Measurements from ENCODE around the gene STARD13.
"Not testable (repeated sequence)": the region's sequence is repeated elsewhere in the genome, so short reads cannot be mapped to it uniquely, and the experiment has no call there.

The STARD13 gene

DNA sequence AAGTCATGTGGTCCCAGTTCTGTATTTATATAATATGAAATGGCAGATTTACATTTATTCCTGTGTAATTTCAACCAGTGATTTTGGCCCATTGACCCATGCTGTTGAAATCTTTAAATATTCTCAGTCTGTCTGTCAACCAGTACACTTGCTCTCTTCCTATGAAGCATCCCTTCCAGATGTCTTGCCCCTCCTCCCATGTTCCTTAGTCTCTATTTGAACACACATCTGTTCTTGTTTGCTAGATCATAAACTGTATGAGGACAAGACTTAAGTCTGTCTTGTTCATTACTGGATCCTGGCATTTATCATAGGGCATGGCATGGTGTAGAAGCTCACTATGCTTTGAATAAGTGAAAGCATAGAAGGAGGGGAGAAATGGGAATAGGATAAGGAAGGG lies 34.9 kb downstream of the STARD13 start:
- no peak for DNase-seq

DNA sequence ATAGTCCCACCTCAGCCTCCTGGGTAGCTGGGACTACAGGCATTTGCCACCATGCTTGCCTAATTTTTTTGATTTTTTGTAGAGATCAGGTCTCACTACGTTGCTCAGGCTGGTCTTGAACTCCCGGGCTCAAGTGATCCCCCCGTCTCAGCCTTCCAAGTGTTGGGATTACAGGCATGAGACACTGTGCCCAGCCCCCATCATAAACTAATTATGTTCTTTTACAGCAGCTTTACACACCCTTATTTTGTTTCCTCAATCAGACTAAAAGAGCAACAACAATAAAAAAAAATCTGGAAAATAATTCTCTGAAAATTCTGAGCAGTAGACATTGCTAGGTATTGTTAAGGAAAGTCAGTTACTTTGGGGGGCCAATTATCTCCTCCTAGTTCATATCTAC lies 35.7 kb downstream of the STARD13 start:
- DNase-seq = no peak

DNA sequence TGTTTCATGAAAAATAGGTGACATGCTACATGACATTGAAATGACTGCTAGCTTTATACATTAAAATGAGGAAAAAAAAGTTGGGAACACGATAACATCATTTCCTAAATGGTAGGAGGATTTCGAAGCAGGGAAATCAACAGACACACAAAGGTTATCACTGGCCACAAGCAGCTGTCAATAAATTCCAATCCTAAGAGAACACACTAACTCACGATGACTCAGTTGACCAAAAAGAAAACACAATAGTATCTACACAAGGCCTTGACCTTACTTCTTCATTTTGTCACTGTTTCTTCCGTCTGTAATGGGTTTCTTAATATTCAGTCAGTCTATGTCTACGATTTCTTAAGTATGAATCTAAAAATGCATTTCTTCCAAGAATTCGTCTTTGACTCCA lies 36.5 kb downstream of the STARD13 start:
- no peak for DNase-seq

DNA sequence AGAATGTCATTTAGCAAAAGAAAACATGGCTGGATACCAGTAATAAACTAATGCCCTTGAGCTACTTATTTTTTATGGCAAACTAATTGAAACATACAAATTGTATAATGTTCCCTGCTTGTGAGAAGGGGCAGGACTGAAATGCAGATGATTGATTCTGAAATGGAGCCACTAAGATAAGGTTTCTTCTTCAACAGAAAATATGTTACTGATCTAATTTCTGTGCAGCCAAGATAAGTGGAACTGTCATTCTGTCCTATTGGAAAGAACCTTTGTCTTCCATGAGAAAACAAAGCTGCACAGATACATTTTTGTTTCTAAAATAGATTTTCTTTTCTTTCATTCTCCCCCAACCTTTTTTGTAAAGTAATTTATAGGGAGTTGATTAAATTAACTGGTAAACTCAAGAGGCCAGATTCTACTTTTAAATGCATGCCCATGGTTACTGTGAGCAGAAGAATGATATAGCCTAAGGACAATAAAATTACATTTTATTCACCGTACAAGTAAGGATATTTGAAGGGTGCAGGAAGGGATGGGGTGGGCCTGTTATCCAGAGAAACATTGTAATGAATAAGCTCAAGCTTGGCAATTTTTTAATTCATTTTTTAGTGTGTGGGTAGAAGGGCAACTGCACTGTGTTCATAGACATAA lies 39.9 kb downstream of the STARD13 start:
- DNase-seq = no peak

DNA sequence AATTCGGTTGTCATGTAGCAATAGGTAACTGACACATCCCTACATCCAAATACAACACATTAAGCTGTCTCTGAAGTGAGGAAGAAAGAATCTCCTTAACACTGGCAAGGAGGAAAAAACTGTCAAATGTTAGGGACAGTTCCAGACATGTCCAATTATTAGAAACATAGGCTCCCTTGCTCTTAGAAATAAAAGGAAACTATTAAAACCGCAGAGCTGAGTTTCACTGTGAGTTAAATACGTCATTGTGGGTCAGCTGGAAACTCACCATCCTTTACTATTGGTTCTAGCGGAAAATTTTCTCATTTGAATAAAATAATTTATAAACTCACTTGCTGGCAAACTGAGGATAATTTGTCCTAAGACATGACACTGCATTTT lies 40.7 kb downstream of the STARD13 start:
- no peak for DNase-seq

DNA sequence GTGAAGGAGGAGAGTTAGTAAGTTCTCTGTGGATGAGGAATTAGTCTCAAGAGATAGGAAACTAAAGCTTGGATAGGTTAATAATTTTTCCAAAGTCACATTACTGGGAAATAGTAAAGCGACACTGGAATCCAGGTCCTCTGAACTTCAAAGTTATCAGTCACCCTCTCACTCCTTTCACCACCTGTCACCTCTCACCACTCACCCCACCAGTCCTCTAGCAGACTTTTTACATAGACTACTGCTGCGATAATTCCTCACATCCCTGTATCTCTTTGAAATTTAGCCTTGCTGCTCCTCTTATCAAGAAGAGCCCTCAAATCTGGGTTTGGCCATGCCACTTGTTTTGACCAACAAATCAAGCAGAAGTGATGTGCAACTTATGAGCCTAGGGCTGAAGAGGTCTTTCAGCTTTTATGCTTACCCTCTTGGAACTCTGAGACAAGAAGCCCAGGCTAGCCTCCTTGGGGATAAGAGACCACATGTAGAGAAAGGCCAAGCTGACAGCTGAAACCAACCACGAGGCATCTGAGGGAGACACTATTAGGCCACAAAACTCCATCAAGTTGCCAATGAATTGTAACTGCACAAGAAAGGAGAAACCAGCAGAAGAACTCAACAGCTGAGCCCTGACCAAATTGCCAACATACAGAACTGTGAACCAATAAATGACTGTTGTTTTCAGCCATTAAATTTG lies 41.2 kb downstream of the STARD13 start:
- DNase-seq = no peak

DNA sequence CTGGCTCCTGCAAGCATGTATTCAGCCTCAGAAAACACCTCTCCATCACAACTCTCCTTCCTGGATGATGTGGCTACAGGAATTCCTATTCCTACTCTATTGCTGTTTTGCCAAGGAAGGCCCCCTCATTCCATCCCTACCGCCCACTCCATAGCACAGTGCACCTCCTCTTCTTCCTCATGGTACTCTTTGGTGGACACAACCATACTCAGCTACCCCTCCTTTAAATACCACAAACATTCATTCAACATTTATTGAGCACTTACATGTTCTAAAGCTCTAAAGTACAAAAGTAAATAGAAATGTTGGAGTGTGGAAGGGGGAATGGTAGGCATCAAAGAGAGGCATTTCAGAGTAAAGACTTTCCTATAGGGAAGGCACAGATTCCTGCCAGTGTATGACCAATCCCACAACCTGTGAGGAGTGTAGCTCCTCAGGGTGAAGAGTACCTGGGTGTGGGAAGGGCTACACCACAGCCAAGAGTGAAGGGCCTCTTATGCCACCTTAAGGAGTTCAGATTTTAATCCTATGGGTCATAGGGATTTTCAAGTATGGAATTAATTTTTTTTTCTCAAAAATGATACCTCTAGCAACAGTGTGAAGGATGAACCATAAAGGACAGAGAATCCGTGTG lies 42.5 kb downstream of the STARD13 start:
- no peak for DNase-seq

DNA sequence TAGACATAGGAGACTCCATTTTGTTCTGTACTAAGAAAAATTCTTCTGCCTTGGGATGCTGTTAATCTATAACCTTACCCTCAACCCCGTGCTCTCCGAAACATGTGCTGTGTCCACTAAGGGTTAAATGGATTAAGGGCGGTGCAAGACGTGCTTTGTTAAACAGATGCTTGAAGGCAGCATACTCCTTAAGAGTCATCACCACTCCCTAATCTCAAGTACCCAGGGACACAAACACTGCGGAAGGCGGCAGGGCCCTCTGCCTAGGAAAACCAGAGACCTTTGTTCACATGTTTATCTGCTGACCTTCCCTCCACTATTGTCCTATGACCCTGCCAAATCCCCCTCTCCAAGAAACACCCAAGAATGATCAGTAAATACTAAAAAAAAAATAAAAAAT lies 43.2 kb downstream of the STARD13 start:
- DNase-seq = not testable (repeated sequence)

DNA sequence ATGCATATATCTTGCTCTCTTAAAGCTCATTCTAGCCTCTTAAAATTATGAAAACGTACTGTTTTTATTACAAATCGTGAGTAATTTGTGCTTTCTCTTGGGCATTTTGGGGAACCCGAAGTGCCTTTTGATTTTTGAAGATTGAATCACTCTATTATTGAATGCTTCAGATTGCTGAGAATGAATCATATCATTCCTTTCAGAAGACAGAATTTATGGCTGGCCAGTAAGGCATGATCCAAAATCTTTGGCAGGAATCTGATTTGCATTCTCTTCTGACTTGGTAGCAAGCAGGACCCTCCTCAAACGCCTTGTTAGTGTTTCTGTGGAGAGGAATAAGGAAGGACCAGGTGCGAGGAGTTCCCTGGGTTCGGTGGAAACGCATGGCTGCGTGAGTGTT lies 49.5 kb downstream of the STARD13 start:
- no peak for DNase-seq

DNA sequence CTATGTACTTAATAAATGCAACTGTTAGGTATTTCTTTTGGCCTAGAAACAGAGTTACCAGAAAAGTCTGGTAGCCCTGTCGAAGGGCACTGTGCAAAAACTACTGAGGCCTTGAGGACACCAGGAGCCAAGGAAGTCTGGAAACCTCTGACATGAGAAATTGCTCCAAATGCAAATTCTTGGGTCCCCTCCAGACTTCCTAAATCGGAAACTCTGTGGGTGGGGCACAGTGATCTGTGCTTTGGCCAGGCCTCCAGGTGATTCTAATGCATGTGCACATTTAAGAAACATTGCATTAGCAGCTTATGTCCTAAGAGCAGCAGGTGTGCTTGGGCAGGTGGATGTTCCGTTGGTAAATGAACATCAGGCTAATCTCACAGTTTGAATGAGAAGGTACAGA lies 50.0 kb downstream of the STARD13 start:
- DNase-seq = no peak

DNA sequence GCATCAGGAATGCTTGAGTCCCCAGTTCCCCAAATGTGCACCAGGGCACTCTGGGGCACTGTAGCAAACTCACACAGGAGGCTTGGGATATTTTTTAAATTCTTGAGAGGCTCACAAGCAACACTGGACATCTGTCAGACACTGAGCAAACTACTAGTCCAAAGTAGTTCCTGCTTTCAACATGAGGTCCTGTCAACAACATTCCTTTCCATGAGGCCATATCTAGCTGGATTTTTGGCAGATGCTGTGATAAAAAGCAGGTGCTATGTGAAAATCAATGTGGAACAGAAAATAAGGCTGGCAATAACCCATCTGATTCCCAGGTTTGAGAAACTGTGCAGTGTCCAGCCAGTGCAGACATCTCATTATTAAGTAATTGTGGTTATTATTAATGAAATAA lies 50.5 kb downstream of the STARD13 start:
- no peak for DNase-seq

DNA sequence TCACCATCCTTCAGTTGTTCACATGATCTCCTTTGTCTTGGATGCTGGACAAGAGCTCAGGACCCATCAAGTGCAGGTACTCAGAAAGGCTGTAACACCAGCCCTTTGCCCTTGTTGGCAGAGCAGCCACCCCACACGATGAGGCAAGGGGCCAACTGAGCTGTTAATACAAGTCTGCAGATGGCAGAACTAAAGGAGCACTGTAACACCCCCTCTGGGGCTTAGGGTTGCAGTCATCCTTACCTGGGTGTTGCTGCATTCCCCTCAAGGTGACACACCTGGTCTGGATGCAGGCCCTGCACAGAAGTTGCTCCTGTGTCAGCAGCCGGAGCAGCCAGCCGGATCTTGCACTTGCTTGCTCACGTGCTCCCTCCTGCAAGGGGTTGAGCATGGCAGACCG lies 52.0 kb downstream of the STARD13 start:
- no peak for DNase-seq

DNA sequence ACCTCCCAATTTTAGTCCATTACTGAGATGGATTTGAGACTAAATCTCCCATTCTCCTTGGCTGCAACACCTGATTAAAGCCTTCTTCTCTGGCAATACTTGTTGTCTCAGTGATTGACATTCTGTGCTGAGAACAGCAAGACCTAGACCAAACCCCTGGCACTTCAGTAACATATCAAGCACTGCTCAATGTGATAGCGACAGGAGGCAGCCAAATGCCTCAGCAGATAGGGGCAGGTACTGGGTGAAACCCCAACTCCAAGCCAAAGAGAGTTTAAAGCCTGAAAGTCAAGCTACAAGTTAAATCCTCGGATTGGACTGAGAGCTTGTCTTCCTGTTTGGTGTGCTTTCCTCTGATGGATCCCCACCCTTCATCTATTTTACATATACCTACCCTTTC lies 52.7 kb downstream of the STARD13 start:
- no peak for DNase-seq

DNA sequence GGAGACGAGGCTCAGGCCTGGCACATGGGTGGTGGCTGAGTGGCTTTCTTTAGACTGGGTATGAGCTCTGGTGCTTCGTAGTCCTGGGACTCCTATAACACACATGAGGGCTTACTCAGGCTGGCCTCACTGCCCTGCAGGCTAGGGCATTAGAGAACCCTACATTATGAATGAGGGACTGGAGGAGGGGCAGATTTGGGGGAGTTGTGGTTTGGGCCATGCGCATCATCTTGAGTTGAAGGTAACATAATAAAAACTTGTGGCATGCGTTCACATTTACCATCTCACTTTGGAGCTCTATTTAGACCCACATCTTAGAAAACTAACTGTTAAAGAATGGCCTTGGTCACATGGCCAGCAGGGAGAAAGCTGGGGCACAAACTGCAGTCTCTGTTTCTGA lies 54.2 kb downstream of the STARD13 start:
- no peak for DNase-seq

DNA sequence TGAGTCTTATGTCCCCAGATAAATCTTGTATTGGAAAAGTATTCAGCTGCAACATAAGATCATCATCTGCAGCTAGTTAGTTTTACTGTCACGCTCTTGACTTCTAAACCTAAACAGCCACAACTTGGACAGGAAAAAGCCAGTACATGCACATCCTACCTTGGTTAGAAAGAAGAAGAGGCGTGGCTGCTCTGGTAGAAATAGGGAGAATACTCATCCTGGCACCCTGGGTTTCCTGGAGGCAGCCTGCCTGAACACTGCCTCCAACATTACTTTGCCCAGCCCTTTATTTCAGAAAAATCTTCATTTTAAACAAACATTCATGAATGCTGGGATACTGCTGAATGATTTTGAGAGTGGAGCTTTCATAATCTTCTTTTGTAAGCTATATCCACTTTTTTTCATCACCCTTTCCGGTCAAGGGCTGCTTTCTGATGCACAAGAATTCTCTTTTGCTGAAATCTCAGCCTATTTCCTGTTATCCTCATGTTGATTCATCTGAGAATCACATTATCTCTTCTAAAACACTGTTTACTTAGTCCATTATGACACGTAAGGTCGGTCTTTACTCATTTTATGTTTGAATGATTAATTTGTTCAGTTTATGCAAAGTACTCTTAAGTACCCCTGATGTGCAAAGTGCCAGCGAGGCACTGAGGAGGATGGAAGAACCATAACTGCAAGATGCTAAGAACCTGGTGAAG lies 55.2 kb downstream of the STARD13 start:
- DNase-seq = no peak

DNA sequence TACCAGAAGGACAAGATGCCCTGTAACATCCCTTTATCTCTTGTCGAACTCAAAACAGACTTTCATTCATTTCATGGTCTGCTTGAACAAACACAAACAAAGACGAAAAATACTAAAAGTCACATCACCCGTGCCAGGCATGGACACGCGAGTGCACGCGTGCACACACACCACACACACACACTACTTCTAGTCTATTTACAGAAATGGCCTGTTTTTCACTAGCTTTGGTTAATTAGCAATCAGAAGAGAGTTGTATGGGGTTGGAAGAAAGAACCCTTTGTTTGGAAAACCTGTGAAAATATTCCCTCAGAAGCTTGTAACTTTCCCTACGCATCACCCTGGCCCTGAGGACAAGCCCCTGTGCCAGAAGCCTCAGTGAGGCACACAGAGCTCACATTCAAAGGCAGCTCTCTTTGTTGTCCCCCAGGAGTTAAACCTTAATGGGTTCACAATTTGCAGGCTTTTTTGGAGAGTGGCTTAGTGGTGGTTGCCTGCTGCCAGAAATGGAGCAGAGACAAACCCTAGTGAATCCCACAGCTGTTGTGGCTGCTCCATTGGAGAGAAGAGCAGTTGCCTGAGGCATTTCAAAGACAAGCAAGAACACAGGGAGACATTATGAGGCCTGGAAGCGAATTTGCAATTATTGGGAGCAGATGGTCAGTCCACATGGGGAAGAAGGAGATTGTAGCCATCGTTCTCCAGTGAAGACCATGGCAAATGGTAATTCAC lies 55.9 kb downstream of the STARD13 start:
- no peak for DNase-seq

DNA sequence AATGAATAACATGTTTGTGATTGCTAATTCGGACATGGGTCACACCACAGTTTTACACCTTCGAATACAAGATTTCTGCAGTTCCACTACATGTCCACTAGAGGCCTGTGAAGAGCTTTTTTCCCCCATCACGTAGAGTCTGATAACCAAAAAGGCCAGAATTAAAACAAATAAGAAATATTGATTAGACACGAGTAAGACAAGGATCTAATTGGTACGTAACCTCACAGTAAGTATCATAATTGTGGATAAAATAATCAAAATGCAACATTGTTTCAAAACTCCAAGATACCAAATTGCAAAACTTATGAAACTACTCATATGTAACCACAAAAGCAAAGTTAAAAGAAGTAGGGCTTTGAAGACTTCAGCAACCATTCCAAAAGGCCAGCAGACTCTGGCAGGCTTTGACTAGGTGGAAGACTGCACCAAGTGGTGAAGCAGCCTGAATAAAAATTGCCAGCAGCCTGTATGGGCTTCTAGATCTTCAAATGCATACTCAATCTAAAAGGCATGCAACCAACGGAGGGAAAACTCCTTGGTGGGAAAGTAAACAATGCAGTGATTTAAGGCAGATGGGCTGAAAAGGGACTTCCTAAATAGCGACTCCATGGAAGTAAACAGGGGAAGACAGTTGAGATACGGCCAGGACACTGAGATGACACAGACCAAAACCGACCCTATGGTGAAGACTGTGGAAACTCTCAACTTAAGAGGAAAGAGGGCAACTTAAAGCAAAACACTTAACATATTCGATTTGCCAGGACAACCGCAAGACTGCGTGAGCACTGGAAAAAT lies 56.7 kb downstream of the STARD13 start:
- DNase-seq = no peak

DNA sequence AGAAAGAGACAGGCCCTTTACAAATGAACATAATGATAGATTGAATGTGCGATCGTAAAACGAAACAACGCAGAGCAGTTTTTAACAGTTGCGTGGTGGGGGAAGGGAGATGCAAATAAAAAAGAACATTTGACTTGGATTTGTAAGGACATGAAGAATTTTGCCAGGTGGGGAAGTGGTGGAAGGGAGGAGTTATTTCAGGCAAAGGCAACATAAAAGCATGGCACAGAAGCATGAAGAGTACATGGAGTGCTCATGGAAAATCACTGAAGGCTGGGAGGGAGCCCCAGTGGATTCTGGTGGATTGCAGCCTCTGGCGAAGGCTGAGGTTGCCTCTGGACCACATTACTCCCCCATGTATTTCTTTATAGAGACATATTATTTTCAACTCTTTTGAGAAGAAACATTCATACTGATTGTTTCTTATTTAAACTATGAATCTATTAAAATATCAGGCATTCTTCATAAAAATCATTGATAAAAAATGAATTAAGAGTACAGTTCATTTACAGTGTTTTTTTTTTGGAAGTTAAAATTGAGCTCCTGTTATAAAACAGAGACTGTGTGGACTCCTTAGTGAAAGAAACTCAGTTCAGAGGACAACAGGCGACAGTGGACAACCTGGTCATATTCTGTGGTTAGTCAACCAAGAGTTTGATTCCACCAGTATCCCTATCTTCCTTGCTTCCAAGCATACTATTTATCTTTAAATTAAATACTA lies 57.5 kb downstream of the STARD13 start:
- no peak for DNase-seq

DNA sequence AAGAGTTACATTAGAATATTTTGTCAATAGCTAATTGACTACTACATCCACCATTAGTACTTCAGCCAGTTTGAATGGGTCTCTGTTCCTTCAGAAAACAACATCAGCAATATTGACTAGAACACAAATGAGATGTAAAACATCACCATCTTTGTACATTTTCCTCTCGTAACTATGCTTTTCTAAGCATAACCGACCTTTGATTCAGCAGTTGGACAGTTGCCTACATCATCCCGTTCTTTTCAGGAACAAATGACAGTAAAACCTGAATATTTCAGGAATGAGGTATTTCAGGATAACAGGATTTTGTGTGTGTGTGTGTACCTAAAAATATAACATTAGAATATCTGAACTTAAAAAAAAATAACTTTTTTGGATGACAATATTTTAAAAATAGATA lies 60.9 kb downstream of the STARD13 start:
- no peak for DNase-seq

DNA sequence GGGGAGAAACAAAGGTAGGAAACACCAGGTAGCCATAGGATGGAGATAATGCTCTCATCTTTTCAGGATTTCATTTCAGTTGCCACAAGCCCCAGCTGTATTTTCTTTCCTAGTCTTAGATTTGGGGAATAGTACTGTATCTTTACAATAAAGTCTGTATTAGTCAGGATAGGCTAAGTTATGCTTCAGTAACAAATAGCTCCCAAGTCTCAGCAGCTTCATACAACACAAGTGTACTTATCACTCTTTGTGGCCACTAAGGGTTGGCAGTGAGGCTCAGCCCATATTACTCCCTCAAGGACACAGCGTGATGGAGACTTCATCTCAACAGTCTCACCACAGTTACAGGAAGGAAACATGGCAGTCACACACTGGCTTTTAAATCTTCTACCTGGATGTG lies 61.4 kb downstream of the STARD13 start:
- no peak for DNase-seq

DNA sequence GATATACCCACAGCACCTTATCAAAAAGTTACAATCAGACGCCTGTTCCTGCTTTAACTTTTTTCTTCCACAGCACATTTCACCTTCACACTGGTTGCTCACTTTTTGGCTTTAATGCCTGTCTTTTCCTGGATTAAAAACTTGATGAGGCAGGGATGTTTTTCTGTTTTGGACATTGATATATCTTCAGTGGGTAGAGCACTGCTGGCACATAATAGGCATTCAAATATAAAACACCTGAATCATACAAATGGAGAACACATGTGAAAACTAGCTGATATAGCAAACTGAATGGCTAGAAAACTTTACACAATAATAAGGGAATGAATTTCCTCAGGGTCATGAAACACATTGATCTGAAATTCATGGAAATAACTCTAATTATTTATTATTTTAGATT lies 65.6 kb downstream of the STARD13 start:
- no peak for DNase-seq

DNA sequence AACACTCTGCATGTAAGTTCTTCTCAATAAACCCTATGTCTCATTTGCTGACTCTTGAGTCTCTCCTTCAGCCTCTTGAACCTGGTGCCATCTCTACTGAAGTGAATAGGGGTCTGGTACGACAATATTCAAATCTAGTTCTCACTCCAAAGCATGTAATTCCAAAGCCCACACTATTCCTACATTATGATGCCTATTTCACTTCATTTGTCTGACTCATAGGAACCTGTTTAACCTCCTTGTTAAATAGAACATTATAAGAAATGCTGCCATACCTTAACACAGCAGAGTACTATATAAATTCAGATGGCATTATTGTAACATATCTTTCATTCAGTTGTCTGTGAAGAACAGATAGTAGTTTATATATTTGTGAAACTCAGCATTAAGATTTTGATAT lies 67.1 kb downstream of the STARD13 start:
- DNase-seq = no peak
